Stimulated activated CD8-positive, alpha-beta memory T cell treated with anti-CD3 and anti-CD28 coated beads, Interleukin-12 subunit alpha, Interleukin-12 subunit beta, amount 100 ng/mL, for 1 hour (primary cell): ENCODE results near the gene ZP1.

Experiments
- DNase-seq: peaks from one replicate; pipeline ENCODE4 v3.0.0-alpha.2; 2020; ENCODE audit warnings: low read depth

Gene ZP1

DNA sequence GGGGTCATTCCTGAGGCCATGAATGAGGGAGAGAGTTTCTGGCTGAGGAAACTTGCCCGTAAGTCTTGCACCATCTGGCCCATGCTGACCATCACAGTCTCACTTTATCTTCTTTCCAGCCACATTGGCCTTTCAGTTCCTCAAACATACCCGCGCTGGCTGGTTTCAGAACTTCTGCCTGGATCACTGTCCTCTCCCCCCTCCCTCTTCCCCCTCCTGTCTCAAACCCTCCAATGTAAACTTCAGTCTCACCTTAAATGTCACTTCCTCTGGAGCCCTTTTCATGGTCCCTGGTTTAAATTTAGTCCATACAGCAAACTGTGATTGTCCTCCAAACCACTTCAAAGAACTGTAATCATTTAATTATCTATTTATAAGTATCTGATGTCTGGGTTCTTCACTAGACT is 42.9 kb downstream of the ZP1 start:
- DNase-seq = no peak

DNA sequence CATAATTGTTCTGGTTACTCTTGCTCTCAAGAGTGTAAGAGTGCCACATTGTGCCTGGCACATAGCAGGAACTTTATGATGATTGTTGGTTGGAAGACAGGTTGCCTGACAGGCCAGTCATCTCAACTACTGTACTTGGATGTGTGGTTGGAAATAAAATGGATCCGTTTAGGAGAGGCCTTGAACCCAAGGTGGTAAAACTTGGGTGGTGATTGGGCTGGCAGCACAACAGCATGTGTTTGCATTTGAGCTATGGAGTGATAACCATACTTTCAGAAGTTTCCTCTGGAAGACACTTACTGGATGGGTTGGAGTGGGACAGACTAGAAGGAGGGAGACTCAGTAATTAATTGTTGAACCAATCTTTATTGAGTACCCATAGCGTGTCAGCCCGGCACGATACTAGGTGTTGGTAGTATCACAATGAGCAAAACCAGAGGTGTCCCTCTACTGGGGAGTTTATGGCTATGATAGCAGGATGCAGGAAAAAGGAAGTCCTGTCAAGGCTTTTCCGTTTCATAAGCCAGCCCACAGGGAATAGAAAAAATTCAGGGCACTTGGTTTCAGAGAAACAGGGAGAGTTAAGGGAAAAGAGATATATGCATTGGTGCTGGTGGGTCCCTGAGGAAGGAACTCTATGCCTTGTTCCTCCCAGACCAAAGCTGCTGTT is 43.5 kb downstream of the ZP1 start:
- DNase-seq = no peak

DNA sequence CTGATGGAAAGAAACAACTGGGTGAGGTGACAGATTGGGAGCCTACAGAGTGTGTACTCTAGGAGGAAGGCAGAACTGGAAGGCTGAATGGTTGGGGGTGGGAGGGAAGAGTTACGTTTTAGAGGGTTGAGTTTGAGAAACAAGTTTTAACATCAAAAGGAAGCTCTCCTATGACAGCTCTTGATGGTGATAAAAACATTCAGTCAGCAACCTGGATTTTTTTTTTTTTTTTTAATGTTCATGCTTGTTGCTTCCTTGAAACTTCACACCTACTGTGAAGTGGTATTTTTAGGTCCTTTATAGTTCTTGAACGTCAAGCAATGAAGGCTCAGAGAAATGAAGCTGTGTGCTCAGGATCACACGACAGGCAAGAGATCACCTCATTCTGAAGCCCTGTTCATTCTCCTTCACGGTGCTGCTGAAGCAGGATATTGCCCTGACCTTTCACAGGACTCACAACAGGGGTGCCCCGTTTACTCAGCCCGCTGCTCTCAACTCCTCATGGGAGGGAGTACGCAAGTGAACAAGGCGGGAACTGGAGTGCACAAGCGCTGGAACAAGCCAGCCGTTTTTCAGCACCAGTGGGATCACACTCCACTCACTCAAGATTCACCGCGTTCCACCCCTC is 45.0 kb downstream of the ZP1 start:
- no peak for DNase-seq

DNA sequence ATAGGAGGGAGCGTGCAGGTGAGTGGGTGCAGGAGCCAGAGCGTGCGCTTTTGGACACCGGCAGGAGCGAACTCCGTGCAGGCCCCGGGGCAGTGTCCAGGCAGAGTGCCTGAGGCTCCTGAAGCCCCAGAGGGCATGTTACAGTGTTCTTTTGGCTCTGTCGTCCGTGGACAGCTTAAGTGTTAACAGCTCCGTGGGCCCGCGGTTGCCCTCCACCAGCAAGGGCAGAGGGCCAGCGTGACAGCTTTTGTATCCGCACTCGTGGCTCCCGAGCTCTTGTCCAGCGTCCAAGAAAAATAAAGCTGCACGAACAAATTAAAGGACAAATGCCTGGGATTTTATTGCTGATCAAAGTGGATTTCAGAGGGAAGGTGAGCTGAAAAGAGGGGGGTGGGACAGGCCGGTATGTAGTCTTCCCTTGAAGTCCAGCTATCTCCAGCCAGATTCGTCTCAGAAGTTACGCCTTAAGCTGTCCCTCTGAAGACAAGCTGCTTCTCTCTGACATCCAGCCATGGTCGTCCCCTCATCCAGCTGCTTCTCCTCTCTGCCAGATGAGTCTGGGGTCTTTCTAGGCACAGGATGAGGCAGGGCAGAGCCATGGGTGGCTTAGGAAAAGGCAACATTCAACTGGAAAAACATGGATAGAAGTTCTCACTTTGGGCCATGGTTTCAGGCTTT is 45.6 kb downstream of the ZP1 start:
- DNase-seq = no peak

DNA sequence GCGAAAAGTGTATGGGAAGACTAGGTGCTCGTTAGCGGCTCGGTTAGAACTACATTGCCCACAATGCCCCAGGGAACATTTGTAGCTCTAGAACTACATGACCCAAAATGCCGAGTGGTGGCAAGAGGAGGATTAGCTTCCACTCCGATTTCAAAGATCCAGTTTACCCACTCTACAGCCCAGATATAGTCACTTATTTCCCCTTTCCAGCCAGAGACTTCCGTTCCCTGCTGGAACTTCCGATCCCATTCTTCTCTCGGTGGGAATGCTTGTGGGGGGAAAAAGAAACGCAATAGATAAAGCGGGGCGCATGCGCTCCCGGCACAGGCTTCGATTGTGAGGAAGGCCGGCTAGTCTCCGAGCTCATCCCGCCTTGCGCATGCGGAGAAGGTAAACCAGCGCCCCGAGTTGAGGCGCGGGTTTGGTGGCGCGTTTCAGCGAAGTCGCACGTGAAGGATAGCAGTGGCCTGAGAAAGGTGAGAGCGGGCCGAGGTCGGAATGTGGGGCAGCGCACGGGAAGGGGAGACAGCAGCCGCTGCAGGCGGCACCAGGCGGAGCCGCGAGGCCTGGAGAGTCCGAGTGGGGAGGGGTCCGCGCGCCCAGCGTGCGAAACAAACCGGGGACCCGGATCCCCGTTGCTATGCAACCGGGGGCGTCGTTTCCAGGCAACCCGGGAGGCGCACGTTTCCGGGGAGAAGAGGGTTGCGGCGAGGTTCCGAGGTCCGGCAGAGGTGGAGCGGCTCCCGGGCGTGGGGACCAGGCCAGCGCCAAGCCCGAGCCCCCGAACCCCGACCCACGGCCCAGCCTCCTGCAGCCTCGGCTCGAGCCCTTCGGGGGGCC is 46.7 kb downstream of the ZP1 start, which contains the start of gene TMEM109:
Gene TMEM109 (plus strand): TSS at position 366 of the 840 bp plus-strand sequence. CDS start 5,536 bp downstream, outside the sequence.
- peak; percentile 82 for DNase-seq

DNA sequence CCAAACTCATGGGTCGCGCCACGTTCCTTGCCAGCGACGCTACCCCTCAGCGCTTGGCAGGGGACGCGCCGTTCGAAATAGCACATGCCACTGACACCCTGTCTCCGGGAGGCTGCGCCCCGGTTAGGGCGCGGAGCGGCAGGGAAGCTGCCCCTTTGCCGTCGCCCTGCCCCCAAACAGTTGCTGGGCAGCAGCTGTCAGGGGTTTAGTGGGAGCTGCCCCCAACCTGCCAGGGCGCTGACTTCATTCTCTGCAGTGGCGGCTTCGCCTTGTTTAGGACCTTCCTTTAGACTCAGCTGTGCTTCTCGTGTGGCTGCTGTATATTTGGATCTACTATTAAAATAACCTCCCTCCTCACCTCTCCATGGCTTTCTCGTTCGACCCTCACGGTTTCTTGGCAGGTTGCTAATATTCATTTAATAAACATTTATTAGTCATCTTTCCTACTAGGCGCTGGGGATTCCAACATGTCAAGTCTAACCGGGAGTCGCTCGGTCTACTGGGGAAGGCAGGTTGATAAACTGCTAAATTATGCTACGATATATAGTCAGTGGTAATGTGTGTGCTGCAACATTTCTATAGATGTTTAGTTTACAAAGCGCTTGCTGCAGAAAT is 47.4 kb downstream of the ZP1 start:
- no peak for DNase-seq

DNA sequence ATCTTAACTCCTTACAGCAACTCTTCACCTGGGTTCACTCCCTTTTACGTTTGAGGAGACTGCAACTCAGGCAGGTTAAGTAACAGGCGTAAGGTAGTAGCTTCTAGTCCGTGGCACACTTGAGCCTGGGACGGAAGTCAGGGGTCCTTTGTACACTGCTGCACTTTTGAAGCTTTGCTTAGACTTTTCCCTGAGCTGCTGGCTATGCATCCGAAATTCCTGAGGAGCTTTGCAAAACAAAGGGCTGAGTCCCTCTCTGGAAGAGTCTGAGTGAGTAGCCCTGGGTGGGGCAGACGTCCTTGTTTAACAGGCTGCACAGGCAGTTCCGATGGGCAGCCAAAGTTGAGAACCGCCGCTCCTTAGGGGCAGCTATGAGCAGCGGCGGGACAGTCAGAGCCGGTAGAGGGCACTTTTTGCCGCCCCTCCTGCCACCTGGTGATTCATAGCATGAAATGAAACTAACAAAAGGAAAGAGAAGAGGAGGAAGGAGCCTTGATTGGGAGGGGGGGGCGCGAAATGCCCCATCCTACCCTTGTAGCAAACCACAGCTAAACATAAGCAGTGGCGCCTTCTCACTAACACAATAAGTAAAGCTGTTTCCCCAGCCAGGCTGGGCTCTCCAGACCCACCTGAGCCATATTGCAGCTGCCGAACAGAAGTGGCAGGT is 48.0 kb downstream of the ZP1 start:
- DNase-seq = peak; percentile 44

DNA sequence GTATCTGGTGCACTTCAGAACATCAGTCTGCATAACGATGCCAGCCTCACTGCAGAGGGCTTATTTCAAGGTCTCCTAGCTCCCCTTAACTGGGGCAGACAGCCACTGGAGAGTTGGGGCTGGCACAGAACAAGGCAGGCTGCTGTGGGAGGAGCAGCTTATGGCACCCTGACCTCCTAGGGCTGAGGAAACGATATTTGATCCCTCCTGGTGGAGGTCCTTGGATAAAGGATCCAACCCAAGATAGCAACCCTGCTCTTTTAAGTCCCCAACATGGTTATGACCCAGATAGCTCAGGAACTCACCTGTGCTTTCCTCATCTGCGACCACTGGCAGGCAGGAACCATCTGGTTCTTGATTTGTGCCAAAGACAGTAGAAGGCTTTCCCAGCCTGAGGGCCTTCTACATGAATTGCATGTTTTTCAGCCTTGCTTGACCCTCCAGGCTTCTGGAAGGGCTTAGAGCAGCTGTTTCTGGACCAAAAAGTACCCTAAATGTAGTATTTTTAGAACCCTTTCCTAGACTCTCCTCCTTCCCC is 49.4 kb downstream of the ZP1 start:
- DNase-seq = no peak

DNA sequence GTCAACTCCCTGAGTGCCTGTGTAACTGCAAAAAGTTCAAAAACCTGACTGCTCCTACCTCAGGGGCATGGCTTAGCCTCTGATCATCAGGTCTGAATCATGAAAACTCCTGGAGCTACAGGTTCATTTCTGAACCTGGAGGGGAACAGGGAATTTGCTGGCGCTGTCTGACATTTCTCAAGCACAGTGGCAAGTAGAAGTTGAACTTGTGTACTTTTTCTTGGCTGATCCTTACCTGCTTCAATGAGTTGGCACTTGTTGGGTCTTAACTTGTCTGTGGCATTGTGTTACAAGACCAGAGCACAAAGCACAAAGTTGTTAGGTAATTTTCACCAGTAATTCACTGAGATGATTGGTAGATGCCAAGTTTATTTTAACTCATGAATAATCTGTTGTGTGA is 49.9 kb downstream of the ZP1 start:
- no peak for DNase-seq

DNA sequence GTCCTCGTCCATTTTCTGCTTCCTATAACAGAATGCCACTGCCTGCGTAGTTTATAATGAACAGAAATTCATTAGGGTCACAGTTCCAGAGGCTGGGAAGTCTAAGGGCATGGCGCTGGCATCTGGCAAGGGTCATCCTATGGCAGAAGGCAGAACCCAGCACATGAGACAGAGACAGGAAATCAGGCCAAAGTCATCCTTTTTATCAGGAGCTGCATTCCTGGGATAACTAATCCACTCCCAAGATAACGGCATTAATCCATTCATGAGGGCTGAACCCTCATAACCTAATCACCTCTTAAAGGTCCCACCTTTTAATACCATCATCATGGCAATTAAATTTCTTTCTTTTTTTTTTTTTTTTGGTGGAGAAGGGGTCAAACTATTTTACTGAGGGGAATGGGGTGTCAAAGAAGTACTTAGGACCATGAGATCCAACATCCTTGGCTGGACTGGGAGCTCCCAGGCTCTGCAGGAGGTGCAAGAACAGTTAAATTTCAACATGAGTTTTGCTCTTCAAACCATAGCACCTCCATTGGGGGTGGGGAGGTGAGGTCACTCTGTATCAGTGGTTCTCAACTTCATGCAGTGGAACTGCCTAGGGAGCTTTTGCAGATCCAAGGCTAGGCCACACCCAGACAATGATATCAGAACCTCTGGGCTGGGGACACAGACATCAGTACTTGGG is 51.1 kb downstream of the ZP1 start:
- DNase-seq = no peak

DNA sequence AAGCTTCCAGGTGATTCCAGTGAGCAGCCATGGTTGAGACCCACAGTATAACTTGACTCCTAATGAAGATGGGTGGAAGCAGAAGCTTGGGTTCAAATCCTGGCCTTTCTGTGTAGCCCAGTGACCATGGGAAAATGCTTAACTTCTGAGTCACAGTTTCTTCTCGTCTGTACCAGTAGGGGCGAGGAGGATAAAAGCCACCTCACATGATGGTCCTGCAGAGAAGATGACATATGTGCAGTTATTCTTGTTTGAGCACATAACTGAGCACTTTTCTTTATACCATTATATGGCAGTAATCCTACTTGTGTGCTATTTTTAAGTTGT is 51.6 kb downstream of the ZP1 start:
- no peak for DNase-seq

DNA sequence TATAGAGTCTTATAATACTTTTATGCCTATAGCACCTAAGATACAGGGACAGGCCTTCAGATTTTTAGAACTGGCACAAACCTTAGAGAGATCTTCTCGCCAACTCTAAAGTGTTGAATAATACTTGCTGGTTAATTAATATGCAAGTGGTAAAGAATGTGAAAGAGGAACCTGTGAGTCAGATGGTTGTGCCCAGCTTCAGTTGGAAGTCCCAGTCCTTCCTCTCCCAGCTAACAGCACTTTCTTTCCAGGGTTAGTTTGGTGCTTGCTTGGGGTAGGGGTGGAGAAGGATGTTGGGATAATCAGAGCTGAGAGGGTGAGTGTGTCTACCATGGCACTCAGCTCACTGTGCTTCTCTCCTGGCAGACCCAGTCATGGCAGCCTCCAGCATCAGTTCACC is 52.0 kb downstream of the ZP1 start:
- DNase-seq = no peak

DNA sequence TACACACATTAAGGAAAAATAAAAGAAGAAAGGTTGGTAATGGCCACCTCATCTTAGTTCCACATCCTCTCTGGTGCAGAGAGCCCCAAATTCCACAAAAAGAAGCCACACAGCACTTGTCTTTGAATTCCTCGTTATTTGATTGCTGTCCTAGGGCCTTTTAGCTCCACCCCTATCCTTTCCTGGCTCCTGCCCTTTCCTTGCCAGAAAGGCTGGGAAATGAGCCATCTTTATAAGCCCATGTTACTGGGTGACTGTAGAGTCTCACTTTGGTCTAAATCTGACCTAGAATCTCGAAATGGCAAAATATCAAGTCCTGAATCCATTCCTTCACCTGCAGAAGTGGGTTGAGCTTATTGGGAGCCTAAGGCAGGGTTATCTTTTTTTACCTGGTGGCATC is 52.6 kb downstream of the ZP1 start:
- DNase-seq = no peak

DNA sequence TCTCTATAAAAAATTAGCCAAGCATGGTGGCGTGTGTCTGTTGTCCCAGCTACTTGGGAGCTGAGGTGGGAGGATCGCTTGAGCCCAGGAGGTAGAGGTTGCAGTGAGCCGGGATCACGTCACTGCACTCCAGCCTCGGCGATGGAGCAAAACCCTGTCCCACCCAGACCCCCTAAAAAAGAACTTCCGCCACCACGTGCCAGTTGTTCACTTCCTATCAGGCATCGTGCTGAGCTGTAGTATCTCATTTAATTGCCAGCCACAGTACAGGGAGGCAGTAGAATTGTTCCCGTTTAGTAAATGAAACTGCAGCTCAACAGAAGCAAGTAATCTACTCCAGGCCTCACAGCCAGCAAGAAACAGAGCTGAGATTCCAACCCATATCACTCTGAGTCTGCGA is 53.9 kb downstream of the ZP1 start:
- no peak for DNase-seq

DNA sequence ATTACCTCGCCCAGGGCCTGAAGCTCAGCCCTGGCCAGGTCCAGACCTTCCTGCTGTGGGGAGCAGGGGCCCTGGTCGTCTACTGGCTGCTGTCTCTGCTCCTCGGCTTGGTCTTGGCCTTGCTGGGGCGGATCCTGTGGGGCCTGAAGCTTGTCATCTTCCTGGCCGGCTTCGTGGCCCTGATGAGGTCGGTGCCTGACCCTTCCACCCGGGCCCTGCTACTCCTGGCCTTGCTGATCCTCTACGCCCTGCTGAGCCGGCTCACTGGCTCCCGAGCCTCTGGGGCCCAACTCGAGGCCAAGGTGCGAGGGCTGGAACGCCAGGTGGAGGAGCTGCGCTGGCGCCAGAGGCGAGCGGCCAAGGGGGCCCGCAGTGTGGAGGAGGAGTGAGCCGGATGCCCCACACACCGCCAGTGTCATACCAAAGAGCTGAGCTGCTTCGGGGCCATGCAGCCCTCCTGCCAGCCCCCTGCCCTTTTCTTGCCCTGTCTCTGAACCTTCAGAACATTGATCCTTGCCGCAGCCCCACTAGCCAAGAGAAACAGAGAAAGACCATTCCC is 54.5 kb downstream of the ZP1 start:
- DNase-seq = no peak

DNA sequence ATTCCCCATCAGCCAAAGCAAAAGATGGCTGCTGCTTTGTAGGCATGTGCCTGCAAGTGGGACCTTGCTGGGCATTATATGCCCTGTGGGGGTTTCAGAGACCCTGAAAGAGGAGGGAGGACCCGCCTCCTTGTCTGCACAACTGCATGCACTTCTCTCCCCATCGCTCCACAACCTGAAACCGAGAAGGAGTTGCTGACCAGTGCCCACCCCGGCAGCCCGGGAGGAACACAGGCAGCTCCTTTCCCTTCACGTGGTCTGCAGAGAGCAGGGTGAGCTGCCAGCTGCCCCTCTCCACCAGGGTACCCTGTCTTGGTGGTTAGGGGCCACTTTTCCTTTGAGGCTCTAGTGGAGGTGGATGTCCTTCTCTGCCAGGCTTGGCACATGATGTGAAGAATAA is 55.6 kb downstream of the ZP1 start:
- DNase-seq = no peak

DNA sequence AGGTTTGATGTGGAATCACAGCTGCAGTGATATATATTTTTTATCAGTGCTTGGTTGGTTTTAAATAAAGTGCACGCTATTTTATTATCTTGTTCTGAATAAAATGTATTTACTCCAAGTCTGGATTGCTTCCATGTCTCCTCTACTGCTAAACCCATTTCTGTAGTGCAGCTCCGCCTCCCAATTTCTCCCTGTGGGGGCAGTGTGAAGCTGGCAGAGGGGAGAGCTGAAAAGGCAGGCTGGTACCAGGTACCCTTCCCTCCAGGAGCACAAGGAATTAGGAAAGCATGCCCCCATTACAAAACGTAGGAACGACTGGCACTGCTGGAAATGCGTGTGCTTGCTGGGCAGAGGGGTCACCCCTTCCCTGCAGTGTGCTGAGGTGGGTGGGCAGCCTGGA is 56.0 kb downstream of the ZP1 start:
- DNase-seq = no peak

DNA sequence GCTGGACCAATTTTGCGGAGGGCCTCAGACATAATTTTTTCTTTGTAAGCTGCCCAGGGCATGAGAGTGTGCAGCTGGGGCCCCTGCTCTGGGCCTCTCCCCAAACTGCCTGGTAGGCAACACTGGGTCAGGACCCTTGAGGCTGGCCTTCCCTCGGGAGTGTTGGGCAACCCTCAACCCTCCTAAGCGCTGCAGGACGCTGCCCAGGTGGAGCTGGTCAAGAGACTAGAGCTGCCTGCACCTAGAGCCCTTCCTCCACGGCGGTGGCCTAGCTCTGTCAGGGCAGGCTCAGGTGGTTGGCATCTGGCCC is 56.4 kb downstream of the ZP1 start:
- DNase-seq = no peak

DNA sequence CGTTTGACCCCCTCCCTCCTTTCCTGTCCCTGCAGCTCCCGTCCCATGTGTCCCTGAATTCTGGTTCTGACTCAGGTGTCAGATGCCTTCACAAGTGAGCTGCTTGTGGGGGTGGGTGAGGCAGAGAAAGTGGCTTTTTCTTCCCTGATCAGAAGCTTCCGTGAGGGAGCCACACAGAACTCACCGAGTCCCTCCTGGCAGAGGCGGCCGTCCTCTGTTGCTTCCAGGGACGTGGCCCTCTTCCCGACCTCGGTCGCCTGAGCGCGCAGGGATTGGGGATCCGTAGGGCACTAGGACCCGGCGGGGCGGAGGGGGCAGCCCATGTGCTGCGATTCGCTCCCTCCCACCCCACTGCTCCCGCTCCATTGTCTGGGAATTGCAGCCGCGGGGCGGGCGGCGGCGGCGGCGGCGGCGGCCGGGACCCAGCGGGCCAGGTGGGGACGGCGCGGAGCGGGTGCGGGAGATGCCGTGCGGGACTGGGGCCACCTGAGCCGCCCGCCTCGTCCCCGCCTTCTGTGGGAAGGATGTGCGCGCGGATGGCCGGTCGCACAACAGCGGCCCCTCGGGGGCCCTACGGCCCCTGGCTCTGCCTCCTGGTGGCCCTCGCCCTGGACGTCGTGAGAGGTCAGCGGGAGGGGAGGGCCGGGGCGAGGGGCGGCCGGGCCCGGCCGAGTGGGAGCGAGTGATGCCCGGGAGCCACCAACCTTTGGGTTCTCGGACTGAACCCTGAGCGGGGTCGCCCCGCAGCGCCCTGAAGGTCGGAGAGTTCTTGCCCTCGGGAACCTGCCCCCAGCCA is 57.0 kb downstream of the ZP1 start, which contains the start of gene TMEM132A:
Gene TMEM132A (plus strand): TSS at position 351 of the 796 bp plus-strand sequence. CDS start 174 bp downstream, at position 525.
- DNase-seq = no peak
